GM21619 (cell line): ENCODE measurements around the gene DLGAP1.

Experiments
- ATAC-seq: cut with Tn5 transposase; IDR thresholded peaks from one replicate; pipeline ENCODE4 v1.9.1; 2021; ENCODE audit not compliant: unreplicated experiment

Gene DLGAP1

DNA sequence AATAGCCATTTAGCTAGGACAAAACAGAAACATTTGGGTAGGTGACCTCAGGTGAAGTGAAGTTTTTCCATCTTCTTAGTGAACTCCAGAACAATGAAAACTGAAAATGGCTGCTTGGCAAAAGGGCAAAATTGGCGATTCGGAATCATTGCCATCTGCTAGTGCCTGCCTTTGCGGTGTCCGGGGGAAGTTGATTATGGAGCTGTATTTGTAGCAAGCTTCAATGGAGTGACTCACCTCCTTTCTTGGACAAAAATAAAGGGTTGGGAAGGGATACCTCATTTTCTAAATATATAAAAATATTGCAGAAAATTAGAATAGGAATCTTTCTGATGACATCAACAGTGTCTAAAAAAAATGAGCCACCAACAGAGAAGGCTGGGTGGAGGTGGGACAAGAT is 544.6 kb downstream of the DLGAP1 start:
- ATAC-seq = no peak

GRCh38 chr18:3907955-3908354 is 547.2 kb downstream of the DLGAP1 start:
- ATAC-seq = no peak

- ATAC-seq = no peak
Measured at GRCh38 chr18:3906116-3906750, 548.9 kb downstream of the DLGAP1 start.

DNA sequence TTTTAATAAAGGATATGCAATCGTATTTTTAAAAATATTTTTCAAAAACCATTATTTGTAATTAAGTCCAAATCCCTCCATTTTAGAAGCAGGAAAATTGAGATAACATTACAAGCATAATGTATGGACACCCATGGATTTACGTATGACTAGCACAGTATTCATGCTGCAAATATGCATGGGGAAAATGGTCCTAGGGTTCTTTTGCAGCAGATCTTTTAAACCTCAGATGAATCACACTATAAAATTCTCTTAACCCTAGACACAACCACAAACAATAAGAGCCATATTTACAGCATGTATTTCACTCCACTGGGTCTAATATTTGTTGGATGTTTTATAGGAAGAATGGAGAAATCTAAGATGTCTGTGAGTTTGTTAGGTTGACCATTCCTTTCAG is 551.8 kb downstream of the DLGAP1 start:
- no peak for ATAC-seq

DNA sequence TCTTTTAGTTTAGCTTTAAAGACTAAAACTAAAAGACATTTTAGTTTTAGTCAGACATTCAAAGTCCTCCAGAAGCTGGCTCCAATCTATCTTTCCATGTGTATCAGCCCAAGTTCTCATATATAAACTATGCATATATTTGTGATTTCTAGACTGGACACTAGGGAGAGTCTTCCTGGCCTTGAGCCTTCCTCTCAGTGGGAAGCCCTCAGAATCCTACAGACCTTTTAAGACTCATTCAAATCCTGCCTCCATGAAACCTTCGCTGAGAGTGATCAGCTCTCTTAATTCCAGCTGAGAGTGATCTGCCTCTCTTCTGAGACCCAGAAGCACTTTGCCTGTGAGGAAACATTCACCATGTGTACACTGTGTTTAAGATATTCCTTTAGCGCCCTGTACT is 552.4 kb downstream of the DLGAP1 start:
- ATAC-seq = no peak

GRCh38 chr18:3901811-3902210 is 553.3 kb downstream of the DLGAP1 start:
- no peak for ATAC-seq

DNA sequence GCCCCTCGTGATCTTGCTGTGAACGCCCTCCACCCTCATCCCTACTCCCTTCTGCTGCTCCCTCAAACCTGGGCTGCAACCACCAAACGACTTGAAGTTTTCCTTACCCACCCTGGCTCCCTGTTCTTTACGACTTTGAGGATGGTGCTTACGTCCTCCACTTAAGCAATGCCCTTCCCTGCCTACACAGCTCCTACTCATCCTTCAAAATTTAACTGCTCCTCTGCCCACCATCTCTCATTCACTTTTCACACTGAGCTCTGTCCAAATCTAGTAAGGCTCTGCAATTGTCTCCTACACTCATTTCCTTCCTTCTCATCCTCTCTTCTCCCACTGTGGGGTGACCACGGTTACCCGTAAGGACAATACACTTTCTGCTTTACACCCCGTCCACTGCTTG is 554.1 kb downstream of the DLGAP1 start:
- no peak for ATAC-seq

GRCh38 chr18:3900327-3900726 is 554.8 kb downstream of the DLGAP1 start:
- ATAC-seq = no peak

DNA sequence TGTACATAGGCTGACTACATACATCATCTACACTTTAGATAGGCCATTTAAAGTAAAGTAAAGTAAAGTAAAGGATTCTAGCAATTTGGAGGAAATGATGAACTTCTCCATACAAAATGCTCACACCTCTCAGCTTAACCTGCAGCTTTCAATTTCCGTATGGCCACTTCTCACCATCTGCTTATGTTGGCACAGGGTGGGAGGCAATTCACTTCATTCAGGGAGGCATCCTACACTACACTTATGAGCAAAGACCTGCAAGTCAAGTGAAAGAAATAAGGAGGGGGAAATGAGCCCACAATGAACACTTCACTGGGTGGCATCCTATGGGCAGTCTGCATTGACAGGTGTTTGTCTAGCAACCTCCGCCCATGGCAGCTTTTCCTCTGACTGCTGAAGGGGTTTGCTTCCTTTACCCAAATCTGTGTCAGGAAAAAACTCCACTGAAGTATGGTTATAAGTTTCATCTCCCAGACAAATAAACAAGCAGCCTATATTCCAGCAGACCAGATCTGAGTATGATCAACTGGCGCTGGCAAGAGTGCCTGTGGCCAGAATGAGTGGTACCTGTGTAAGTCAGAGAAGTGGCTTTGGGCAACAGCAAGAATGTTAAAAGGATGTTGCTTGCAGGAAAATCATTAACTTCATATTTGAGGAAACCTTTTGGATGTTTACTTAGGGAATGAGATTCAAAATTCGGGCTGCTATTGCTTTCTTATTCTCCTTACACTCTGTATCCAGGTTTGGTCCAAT is 556.1 kb downstream of the DLGAP1 start:
- ATAC-seq = no peak

DNA sequence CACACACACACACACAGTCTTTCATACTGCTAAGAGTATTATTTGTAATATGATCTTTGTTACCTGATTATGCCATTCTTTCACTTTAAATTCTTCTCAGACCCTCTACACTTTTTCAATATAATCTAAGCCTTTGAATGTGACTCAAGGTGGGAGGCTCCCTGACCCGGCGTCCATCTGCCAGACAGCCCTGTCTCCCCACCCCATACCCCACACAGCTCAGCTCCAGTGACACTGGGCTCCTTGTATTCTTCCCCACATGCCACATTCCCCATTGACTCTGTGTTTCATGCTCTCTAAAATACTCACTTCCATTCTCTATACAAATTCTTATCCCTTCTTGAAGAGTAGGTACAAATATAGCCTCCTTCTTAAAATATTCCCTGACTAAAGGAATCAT is 563.0 kb downstream of the DLGAP1 start:
- no peak for ATAC-seq

GRCh38 chr18:3891245-3891644 is 563.9 kb downstream of the DLGAP1 start:
- no peak for ATAC-seq

- no peak for ATAC-seq
Measured at GRCh38 chr18:3889803-3890202, 565.3 kb downstream of the DLGAP1 start.

GRCh38 chr18:3889121-3889520 is 566.0 kb downstream of the DLGAP1 start:
- no peak for ATAC-seq

GRCh38 chr18:3886575-3887322 is 568.4 kb downstream of the DLGAP1 start:
- no peak for ATAC-seq

DNA sequence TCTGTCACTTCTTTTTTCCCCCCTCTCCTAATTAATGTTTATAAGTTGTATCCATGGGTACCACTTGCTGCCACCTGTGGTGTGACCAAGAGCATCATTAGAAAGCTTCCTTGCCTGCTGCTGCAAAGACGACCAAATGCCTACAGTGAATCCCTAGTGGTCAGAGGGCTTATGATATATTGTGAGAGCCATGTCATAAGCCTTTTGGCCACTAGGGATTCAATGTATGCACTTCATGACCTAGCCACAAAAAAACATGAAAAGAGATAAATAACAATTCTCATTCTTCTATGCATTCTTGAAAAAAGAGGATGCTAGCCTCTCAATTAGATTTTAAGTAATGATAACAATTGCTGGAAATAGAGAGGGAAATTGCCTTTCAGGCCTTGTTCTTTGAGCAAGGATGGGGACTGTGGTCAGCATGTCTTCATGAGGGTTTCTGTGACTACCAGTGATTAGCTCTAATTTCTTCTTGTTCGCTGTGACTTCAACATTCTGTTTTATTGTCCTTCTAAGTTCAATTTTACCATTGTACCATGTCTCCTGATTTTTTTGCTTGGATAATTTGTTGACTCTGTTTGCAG is 569.8 kb downstream of the DLGAP1 start:
- no peak for ATAC-seq

GRCh38 chr18:3879836-3880120 is 575.3 kb downstream of the DLGAP1 start:
- no peak for ATAC-seq

DNA sequence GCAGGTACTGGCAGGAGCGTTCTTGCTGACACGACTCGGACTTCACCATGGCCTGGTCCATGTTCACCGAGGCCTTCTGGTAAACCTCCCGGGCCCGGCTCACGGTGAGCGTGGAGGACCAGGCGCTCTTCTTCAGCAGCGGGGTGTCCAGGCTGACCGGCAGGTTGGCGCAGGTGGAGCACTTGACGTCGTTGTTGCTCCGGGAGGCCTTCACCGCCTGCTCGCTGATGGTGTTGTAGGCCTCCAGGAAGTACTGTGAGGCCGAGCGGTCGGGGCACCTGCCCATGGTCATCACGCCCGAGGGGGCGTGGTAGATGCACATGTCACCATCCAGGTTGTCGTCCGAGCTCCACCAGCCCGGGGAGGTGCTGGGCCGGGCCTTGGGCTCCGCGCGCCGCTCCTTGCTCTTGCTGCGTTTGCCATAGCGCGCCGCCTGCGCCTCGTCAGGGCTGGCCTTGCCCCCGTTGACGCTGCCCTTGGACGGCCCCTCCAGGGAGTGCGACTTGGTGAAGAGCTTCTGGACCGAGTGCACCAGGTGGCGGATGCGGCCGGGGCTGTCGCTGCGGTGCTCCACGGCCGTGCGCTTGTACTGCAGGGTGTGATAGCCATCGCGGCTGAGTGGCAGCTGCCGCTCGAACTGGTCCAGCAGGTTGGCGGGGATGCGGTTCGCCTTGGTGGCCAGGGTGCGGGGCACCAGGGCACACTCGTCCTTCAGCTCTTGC is 575.8 kb downstream of the DLGAP1 start:
- ATAC-seq = no peak

GRCh38 chr18:3878401-3878800 is 576.7 kb downstream of the DLGAP1 start:
- no peak for ATAC-seq

DNA sequence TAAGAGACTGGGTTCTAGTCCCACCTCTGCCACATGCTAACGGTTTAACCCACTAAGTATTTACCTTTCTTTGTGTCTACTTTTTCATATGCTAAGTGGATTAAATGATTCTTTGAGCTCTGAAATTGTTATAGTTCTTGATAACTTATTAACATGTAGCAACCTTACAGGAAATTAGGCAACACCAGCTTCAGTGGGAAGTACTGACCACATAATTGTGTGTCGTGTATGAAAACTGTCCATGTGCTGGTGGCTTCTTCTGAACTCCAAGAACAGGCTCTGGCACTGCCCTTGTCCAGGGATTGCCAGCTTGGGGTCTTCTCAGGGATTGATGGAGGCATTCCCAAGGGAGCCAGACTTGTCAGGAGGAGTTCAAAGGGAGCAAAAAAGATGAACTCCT is 577.4 kb downstream of the DLGAP1 start:
- no peak for ATAC-seq

- no peak for ATAC-seq
Measured at GRCh38 chr18:3875961-3876360, 579.1 kb downstream of the DLGAP1 start.

DNA sequence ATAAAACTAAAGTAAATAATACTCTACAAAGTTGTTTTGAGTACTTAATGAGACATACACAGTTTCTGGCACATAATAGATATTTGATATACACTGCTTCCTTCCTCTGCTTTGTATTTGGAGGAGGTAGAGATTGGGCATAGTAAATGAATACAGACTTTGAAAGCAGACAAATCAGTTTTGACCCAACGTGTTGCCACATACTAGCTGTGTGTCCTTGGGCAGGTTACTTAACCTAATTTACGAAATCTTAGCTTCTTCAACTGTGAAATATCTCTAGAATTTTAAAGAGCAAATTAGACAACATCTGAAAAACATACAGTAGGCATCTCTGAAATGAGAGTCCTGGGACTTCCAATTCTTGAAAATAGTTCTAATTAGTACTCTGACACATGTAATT is 579.7 kb downstream of the DLGAP1 start:
- no peak for ATAC-seq
